Right cardiac atrium (tissue), 5 donors: ENCODE measurements around the gene TSEN2. TPM values are rescaled to one million over a fixed set of nuclear protein-coding genes. Genes with fewer than 3 reads are reported as not detected.
"Not testable (repeated sequence)": the region's sequence is repeated elsewhere in the genome, so short reads cannot be mapped to it uniquely, and the experiment has no call there.

ENCODE experiments used
- ATAC-seq, 2 donors: fragments of 200-7000 bp; cut with Tn5 transposase; one replicate each; pipeline versions ENCODE4 v1.8.0 to v1.9.1; 2020; ENCODE audit warnings: moderate library complexity in 2 of 2, mild to moderate bottlenecking in 1 of 2
- DNase-seq, 3 donors: peaks; one replicate each; pipeline ENCODE4 v3.0.0-alpha.2; 2020
- H3K27ac ChIP-seq: one replicate; pipeline ENCODE4 v1.5.1; 2013; ENCODE audit warnings: mild to moderate bottlenecking, low read length, control low read depth, moderate library complexity
- H3K27me3 ChIP-seq: one replicate; pipeline ENCODE4 v1.6.1; 2013; ENCODE audit not compliant: control insufficient read depth, insufficient read depth
- H3K4me1 ChIP-seq: one replicate; pipeline ENCODE4 v1.6.1; 2013; ENCODE audit warnings: low read length; ENCODE audit not compliant: control insufficient read depth, insufficient read depth
- H3K4me3 ChIP-seq: one replicate; pipeline ENCODE4 v1.5.1; 2013; ENCODE audit warnings: low read length, control low read depth
- H3K9me3 ChIP-seq: one replicate; pipeline ENCODE4 v1.6.1; 2013; ENCODE audit warnings: low read length; ENCODE audit not compliant: control insufficient read depth
- WGBS: extraction: QIAGEN DNeasy Blood & Tissue Kit; methylation state at CpG from one replicate; pipeline ENCODE4 v1.1.7; 2013; 5-methylcytosine and 5-hydroxymethylcytosine counted together
- intact Hi-C, 4 donors: fragments of 100-400 bp; cut with DNase I; formaldehyde crosslinking; loops; one replicate each; pipeline versions ENCODE4 v1.11.0 to v1.14.0; 2022 to 2023
- polyA plus RNA-seq: library from polyadenylated mRNA; stranded (reverse); fragments of 200-250 nt; gene quantifications from one replicate; pipeline ENCODE4 v1.2.3, GENCODE V29; 2013
- total RNA-seq, 4 donors: library from RNA; stranded (reverse); fragmentation: NEBNext Ultra II Directional; extraction: Animal tissue kit (Norgen Biotek cat#: 25700); gene quantifications; one replicate each; pipeline ENCODE4 v1.2.1, GENCODE V29; 2021
- donor health status: healthy with polysubstance abuse.
- donor health status: DM: no; HTN: yes; CAD: no.
- donor health status: DM: no; HTN: no; CAD: no.
- donor health status: DM: no; HTN: yes; CAD: no; lungs with severe emphysema.
- donor health status: DM: yes; HTN: yes; CAD: no.

The TSEN2 gene
- total and polyA plus RNA-seq, 5 donors, result 13.9 to 21.4 (median 19.2) TPM

DNA sequence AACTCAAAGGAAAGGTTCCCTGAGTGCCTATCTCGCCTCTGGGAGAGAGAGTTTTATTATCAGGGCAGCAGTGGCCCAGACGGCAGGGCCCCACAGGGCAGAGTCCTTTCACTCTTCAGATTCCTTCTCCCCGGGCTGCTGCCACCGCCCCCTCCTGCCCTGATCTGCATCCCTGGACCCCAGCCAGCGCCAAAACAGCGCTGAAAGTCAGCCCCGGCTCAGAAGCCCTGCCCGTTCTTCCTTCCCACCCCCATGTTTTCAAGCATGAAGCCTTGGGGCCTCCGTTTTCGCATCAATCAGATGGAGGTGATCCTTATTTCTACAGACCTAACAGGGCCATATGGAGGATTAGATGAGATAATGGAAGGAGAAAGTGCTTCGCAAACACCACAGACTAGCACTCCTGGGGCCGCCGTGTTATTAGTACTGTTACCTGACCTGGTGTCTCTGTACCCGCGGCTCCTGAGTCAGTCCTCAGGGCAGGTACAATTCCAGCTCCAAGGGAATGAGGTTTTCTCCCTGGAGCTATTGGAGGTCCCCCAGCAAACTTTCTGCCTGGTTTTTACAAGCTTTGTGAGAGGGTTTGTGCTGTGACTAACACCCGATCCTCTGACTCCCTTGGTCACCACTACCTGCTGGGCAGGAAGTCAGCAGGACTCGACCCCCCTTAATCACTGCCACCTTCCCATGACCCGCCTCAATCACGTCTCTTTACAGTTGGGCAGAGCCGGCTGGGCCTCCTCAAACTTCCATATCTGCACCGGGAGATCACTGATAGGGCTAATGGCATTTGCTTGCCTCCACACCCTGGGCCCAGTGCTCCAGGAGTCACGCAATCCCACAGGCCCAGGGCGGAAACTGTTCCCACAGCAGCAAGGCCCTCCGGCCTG is 39.5 kb upstream of the TSEN2 start:
- Histone ChIP-seq H3K4me1 (peaks cover 11% of the 10 kb centered on the region), H3K9me3 (no peaks in the 10 kb centered on the region), H3K27me3 (no peaks in the 10 kb centered on the region), H3K4me3 (no peak overlapping the region), H3K27ac (peak overlapping the region; percentile 20)
- intact Hi-C loops, result no loop called here
- DNase-seq (peak in 2 of 3 donors; percentile 66 to 74), ATAC-seq (peak in 1 of 2 donors; percentile 34)
- 64% methylated on average over 24 of the region's 24 CpGs for WGBS

- Histone ChIP-seq H3K27ac (no peak overlapping the region), H3K27me3 (no peaks in the 10 kb centered on the region), H3K4me3 (no peak overlapping the region), H3K9me3 (no peaks in the 10 kb centered on the region), H3K4me1 (peaks cover 6% of the 10 kb centered on the region)
- DNase-seq, result no peak
- 90% methylated on average over 8 of the region's 8 CpGs for WGBS
- intact Hi-C loops, result no loop called here
- no peak for ATAC-seq
Observed at GRCh38 chr3:12445523-12446240, 38.6 kb upstream of the TSEN2 start.

DNA sequence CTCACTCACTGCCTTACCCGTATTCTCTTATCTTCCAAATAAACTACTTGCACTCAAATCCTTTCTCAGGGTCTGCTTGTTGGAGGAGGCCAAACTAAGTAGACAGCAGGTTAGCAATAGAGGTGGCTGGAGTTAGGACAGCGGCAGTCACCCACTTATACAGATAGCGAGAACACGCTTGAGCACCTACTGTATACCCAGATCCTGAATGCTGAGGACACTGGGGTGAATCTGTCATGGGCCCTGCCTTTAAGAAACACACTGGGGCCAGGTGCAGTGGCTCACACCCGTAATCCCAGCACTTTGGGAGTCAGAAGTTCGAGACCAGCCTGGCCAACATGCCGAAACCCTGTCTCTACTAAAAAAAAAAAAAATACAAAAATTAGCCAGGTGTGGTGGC is 38.0 kb upstream of the TSEN2 start:
- WGBS, result 94% methylated on average over 7 of the region's 7 CpGs
- ATAC-seq, result no peak
- H3K27ac ChIP-seq, result no peak overlapping the region
- H3K4me3 ChIP-seq, result no peak overlapping the region
- no peaks in the 10 kb centered on the region for H3K9me3 ChIP-seq
- H3K27me3 ChIP-seq, result no peaks in the 10 kb centered on the region
- peaks cover 3% of the 10 kb centered on the region for H3K4me1 ChIP-seq
- DNase-seq, result no peak
- intact Hi-C loops, result no loop called here

DNA sequence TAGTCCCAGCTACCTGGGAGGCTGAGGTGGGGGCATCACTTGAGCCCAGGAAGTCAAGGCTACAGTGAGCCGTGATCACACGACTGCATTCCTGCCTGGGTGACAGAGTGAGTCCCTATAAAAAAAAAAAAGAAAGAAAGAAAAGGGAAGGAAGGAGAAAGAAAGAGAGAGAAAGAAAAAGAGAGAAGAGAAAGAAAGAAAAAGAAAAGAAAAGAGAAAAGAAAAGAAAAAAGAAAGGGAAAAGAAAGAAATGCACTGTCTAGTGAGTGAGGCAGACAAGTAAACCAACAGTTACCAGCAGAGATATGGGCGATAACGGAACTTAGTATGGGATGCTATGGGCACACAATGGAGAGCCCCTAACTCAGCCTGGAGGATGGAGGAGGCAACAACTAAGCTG is 37.2 kb upstream of the TSEN2 start:
- no peaks in the 10 kb centered on the region for H3K27me3 ChIP-seq
- ATAC-seq (no peak), DNase-seq (no peak)
- no peak overlapping the region for H3K27ac ChIP-seq
- H3K9me3 ChIP-seq, result no peaks in the 10 kb centered on the region
- 94% methylated on average over 4 of the region's 4 CpGs for WGBS
- H3K4me3 ChIP-seq, result no peak overlapping the region
- intact Hi-C loops, result no loop called here
- no peaks in the 10 kb centered on the region for H3K4me1 ChIP-seq

DNA sequence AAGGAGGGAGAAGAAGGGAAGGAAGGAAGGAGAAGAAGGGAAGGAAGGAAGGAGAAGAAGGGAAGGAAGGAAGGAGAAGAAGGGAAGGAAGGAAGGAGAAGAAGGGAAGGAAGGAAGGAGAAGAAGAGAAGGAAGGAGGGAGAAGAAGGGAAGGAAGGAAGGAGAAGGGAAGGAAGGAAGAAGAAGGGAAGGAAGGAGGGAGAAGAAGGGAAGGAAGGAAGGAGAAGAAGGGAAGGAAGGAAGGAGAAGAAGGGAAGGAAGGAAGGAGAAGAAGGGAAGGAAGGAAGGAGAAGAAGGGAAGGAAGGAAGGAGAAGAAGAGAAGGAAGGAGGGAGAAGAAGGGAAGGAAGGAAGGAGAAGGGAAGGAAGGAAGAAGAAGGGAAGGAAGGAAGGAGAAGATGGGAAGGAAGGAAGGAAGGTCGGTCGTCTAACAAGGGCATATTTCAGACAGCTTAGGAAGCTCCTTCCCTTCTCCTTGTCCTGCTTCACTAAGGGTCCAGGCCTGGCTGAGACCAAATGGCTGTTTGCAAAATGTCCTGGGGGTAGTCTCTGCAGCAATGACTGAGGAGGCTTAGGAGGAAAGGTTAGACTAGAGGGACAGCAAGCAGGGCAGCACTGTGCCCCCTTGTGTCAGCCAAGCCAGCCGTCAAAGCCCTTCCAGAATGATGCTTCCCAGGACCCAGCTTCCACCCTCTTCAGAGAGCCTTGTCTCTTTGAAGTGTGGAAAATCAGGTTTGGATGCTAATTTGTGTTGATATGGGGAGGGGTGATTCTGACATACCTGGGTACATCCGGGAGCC is 35.7 kb upstream of the TSEN2 start:
- H3K4me3 ChIP-seq, H3K27ac ChIP-seq, H3K4me1 ChIP-seq, ATAC-seq, DNase-seq, H3K27me3 ChIP-seq, H3K9me3 ChIP-seq, intact Hi-C loops: not testable (repeated sequence)
- 78% methylated on average over 4 of the region's 4 CpGs for WGBS

GRCh38 chr3:12449889-12450682 is 34.2 kb upstream of the TSEN2 start:
- ATAC-seq, result no peak
- WGBS, result 71% methylated on average over 8 of the region's 8 CpGs
- H3K9me3 ChIP-seq, result no peaks in the 10 kb centered on the region

DNA sequence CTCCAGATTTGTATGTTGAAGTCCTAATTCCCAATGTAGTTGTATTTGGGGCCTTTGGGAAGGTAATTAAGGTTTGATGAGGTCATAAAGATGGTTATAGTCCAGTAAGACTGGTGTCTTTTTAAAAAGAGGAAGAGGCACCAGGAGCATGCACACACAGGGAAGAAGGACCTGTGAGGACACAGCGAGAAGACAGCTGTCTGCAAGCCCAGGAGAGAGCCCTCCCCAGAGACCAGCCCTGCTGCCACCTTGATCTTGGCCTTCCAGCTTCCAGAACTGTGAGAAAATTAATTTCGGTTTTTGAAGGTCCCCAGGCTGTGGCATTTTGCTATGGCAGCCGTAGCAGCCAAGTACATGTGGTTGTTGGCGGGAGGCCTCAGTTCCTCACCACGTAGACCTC is 32.8 kb upstream of the TSEN2 start:
- no peaks in the 10 kb centered on the region for H3K4me1 ChIP-seq
- no peaks in the 10 kb centered on the region for H3K9me3 ChIP-seq
- H3K27me3 ChIP-seq, result no peaks in the 10 kb centered on the region
- no peak overlapping the region for H3K27ac ChIP-seq
- intact Hi-C loops, result no loop called here
- no peak overlapping the region for H3K4me3 ChIP-seq
- WGBS, result 89% methylated on average over 5 of the region's 5 CpGs
- ATAC-seq (no peak), DNase-seq (no peak)

More at GRCh38 chr3:12449889-12450682, 34.2 kb upstream of the TSEN2 start:
- no peaks in the 10 kb centered on the region for H3K27me3 ChIP-seq
- no peak overlapping the region for H3K27ac ChIP-seq
- DNase-seq, result no peak
- no peak overlapping the region for H3K4me3 ChIP-seq
- no peaks in the 10 kb centered on the region for H3K4me1 ChIP-seq
- intact Hi-C loops, result no loop called here

GRCh38 chr3:12451960-12452359 is 32.3 kb upstream of the TSEN2 start:
- no peaks in the 10 kb centered on the region for H3K9me3 ChIP-seq
- no peaks in the 10 kb centered on the region for H3K27me3 ChIP-seq
- H3K27ac ChIP-seq, result no peak overlapping the region
- intact Hi-C loops, result no loop called here
- no peak overlapping the region for H3K4me3 ChIP-seq
- DNase-seq, result no peak
- no peak for ATAC-seq
- WGBS, result 84% methylated on average over 1 of the region's 1 CpG
- H3K4me1 ChIP-seq, result no peaks in the 10 kb centered on the region

- DNase-seq, result peak in 1 of 3 donors; percentile 34
- Histone ChIP-seq H3K4me1 (no peaks in the 10 kb centered on the region), H3K4me3 (no peak overlapping the region), H3K27ac (no peak overlapping the region), H3K27me3 (no peaks in the 10 kb centered on the region), H3K9me3 (no peaks in the 10 kb centered on the region)
- 87% methylated on average over 12 of the region's 12 CpGs for WGBS
- peak in 1 of 2 donors; percentile 36 for ATAC-seq
- intact Hi-C loops, result no loop called here
Observed at GRCh38 chr3:12452361-12453330, 31.6 kb upstream of the TSEN2 start.
